Astrocyte of the cerebellum (primary cell): Measurements from ENCODE around the gene TLR6.
A peak's percentile ranks its signal among the peaks of the same experiment; 100 is the strongest.

ENCODE experiments used
- DNase-seq: peaks from one replicate; pipeline ENCODE4 v3.0.0-alpha.2; 2011; ENCODE audit warnings: low read depth
- H3K4me3 ChIP-seq: 2 replicates; pipeline ENCODE4 v1.5.1; 2011; ENCODE audit warnings: mild to moderate bottlenecking, low read depth, low read length, moderate library complexity
- CTCF ChIP-seq: IDR thresholded peaks from 2 replicates; pipeline ENCODE4 v1.5.1; 2012; ENCODE audit warnings: low read length, low read depth, moderate library complexity, mild to moderate bottlenecking; ENCODE audit errors: missing control alignments
- in situ Hi-C: cut with HindIII; loops from 2 replicates; pipeline ENCODE4 v1.10.0; 2017; ENCODE audit warnings: low sequenced_read_pairs

TLR6 gene

GRCh38 chr4:38804654-38805295, 51.8 kb downstream of the TLR6 start, which contains the start of gene TLR1:
TSS of gene TLR1 (minus strand) at chr4:38804791. CDS start at chr4:38798831, 5,960 bp downstream.
- no peak within 1 kb of the TSS for H3K4me3 ChIP-seq
- DNase-seq = peak; percentile 60
- peak; percentile 33 for TF ChIP-seq CTCF
- in situ Hi-C loops = no loop called here

GRCh38 chr4:38803833-38804653, 52.6 kb downstream of the TLR6 start:
- DNase-seq = no peak
- H3K4me3 ChIP-seq = no peak overlapping the region
- no peak for TF ChIP-seq CTCF
- in situ Hi-C loops = no loop called here

- in situ Hi-C loops = no loop called here
- DNase-seq = no peak
- no peak for TF ChIP-seq CTCF
- H3K4me3 ChIP-seq = no peak overlapping the region
Measured at GRCh38 chr4:38802561-38803355, 53.9 kb downstream of the TLR6 start.

GRCh38 chr4:38800961-38801450, 55.6 kb downstream of the TLR6 start:
- no peak overlapping the region for H3K4me3 ChIP-seq
- DNase-seq = no peak
- no peak for TF ChIP-seq CTCF
- in situ Hi-C loops = no loop called here

GRCh38 chr4:38800366-38800765, 56.3 kb downstream of the TLR6 start:
- H3K4me3 ChIP-seq = no peak overlapping the region
- TF ChIP-seq CTCF = no peak

GRCh38 chr4:38795087-38795486, 61.5 kb downstream of the TLR6 start:
- in situ Hi-C loops = no loop called here
- TF ChIP-seq CTCF = no peak
- H3K4me3 ChIP-seq = no peak overlapping the region
- DNase-seq = no peak

More at GRCh38 chr4:38800366-38800765, 56.3 kb downstream of the TLR6 start:
- in situ Hi-C loops = no loop called here
- no peak for DNase-seq
